HG02981 (cell line): ENCODE data around the gene RUBCNL.
"Not testable (repeated sequence)": the region's sequence is repeated elsewhere in the genome, so short reads cannot be mapped to it uniquely, and the experiment has no call there.

Source experiments
- ATAC-seq: cut with Tn5 transposase; IDR thresholded peaks from one replicate; pipeline ENCODE4 v1.9.1; 2021; ENCODE audit warnings: mild to moderate bottlenecking, moderate library complexity; ENCODE audit not compliant: unreplicated experiment

Gene RUBCNL

GRCh38 chr13:46387064-46387851, at the start of gene RUBCNL:
RUBCNL (minus strand) TSS chr13:46387252; CDS start chr13:46372475, 14,777 bp downstream.
- ATAC-seq: no peak

GRCh38 chr13:46429558-46429957, 42.5 kb upstream of the RUBCNL start:
- not testable (repeated sequence) for ATAC-seq

GRCh38 chr13:46405457-46405856, 18.4 kb upstream of the RUBCNL start:
- ATAC-seq: no peak

- no peak for ATAC-seq
Observed at GRCh38 chr13:46404733-46405100, 17.7 kb upstream of the RUBCNL start.

GRCh38 chr13:46403851-46404732, 17.0 kb upstream of the RUBCNL start:
- no peak for ATAC-seq

DNA sequence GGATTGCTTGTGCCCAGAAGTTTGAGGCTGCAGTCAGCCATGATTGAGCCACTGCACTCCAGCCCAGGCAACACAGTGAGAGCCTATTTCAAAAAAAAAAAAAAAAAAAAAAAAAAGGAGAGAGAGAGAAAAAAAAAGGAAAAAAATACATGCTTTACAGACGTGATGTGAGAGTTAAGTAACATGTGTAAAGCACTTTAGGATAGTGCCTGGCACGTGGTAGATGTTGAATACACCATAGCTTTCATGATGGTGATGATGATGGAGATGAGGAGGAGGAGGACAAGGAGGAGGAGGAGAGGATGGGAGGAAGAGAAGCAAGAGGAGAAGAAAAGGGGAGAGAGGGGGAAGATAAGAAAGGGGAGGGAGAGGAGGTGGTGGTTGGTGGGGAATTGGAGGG, 15.1 kb upstream of the RUBCNL start:
- ATAC-seq: no peak

DNA sequence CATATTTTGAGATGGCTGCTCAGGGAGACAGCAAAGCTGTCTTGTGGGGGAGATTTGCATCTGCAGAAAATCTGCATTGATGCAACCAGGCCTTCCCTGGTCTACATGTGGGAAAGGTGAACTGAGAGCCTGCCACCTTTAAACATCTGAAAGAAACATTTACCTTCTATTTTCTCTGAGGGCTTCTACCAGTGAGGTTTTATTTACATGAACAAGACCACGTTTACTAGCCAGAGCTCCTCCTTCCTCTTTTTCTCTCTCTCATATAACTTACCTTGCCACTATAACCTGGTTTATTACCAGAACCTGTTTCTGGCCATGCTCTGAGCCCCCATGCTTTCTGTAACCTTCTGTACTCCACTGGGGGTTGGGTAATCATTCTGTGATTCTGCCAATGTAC, 14.4 kb upstream of the RUBCNL start:
- ATAC-seq: peak; percentile 54

- ATAC-seq: no peak
Observed at GRCh38 chr13:46396341-46396740, 9.3 kb upstream of the RUBCNL start.

- no peak for ATAC-seq
Observed at GRCh38 chr13:46392967-46393366, 5.9 kb upstream of the RUBCNL start.

DNA sequence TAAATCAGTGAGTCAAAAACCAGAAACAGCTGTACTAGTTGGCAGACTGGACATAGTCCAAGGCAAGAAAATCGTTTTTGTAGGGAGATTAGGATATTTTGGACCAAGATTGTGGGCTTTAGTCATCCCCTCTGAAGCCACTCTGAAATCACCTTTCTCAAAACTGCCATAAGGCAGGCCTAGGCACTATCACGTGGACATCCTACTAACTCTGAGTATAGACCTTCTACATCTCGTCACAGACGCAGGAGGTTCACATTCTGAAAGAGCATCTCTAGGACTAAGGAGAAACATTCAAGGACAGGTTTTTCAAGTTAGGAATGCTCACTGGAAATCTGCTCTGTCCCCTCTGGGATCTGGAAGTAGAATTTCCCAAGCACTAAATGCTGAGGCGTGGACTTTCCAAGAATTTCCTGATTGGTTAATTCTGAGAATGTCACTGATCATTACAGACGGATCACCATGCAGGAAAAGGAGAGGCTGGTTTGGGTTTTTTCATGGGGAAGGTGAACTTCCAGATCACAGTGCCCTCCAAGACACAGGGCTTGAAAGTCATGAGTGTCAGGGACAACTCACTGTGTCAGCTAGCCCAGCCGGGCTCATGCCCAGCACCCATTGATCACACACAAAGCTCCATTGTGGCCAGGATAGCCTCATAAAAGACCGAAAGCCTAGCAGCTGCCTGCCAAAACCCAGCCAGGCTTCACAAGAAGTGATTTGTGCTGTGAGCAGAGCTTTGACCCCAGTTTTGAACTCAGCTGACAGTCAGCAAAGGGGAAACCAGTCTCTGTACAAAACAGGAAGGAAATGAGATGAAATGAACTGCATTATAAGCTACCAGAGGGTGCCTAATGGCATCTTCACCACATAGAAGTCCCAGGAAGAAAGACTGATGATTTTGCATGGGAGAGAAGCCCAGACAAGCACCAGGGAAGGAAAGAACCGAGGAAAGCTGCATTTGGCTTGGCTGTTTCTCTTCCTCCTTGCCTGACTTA, 2.7 kb upstream of the RUBCNL start:
- ATAC-seq: peak; percentile 61

DNA sequence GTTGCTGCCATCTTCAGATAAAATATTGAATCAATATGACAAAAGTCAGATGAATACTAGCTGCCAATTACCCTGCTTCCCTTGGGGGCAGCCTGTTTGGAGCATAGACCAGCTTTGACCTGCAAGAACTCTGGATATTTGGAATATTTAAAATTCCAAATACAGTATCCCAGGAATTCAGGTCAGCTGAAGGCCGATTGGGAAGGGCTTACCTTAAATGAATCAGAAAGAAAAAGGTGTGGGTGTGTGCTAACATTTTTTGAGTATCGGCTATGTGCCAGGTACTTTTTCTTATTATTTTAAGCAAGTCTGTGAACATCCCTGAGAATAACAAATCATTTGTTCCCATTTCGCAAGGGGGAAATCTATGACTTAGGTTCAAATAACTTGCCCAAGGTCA, 1.8 kb upstream of the RUBCNL start:
- no peak for ATAC-seq

- no peak for ATAC-seq
Observed at GRCh38 chr13:46388308-46388707, 1.3 kb upstream of the RUBCNL start.

DNA sequence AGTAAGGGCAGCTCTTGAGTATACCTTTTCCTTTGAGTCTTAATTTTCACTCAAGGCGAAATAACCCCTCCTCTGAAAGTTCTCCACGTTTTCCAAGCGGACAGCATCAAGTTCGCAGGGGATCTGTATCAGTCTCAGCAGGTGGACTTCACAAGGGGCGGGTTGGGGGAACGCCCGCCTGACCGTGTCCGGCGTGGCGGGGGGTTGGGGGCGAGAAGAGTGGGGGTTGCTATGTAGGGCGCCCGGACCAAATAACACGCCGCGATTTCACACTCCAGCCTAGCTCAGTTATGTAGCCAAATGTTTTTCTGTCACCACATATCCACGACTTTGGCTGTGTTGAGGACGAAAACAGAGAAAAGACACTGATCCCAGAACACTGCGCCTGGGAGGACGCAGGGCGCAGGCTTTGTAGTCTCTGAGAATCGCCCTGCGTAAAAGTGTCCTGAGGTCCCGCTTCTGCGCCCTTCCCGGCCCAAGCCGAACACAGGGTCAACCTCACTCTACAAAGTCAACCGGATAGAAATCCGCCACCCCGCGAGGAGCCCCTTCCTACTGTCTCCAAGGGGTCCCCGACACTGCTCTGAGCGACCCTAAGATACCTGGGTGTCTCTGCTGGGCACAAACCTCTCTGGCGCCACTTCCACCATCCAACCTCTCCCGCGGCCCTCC, 524 bp downstream of the RUBCNL start:
- no peak for ATAC-seq

DNA sequence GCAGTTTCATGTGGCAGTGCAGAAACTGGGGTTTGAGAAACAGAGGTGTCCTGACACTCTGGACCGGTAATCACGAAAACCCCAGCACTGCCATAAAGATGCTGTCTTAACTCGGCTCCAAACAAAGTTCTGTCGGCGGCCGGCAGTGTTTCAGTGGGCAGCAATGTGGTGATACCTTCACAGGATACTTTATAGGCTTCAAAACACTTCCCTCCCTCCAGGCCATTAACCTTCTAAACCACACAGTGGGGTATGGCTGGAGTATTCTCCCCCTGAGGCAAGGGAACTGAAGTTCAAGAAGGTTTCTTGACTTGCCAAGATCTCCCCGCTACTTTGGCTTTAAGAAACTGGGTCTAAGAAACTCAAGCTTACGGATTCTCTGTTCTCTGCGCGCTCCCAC, 1.1 kb downstream of the RUBCNL start:
- ATAC-seq: no peak

GRCh38 chr13:46383383-46383782, 3.7 kb downstream of the RUBCNL start:
- no peak for ATAC-seq

GRCh38 chr13:46382224-46382623, 4.8 kb downstream of the RUBCNL start:
- peak; percentile 38 for ATAC-seq

DNA sequence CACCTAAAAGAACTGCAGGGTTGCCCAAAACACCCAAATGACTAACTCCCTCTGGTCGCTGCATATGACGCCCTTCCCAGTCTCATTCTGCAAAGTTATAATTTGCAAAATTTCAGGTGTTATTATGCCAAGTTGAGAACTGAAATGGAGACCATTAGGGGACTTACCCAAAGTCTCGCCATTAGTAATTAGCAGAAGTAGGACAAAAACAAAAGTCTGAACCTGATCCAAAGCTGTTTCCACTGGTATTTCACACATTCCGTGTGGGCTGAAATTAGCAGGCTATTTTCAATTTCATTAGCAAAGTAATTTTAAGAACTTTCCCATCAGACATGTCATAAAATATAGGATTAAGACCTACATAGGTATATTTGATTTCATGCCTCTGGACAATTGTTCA, 6.8 kb downstream of the RUBCNL start:
- no peak for ATAC-seq

- no peak for ATAC-seq
Observed at GRCh38 chr13:46379611-46380010, 7.4 kb downstream of the RUBCNL start.

DNA sequence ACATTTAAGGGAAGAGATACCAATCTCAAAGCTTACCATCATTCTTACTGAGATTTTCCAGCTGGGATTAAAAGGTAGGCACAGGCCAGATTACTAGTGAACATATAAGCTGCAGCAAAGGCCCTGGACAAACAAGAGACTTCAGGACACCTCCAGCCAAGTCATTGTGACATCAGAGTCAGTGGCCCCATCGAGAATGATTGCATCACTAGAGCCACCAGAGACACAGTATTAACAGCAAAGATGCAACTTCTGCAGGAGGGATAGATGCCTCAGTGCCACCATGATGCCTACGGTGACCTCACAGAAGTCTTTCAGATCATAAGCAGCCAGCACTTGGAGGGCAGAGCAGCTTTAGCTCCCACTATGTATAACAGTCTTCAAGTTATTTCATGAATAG, 8.6 kb downstream of the RUBCNL start:
- ATAC-seq: no peak

- ATAC-seq: peak; percentile 42
Observed at GRCh38 chr13:46377554-46377953, 9.5 kb downstream of the RUBCNL start.
